SK-N-SH (cell line): ENCODE results near the gene MCM10. TPM values are rescaled to one million over a fixed set of nuclear protein-coding genes. Genes with fewer than 3 reads are reported as not detected.

Experiments
- CTCF ChIA-PET: fragments of 300-600, 350-600 bp; formaldehyde crosslinking; extraction: SDS; loops from one replicate; lab custom pipeline; 2021; lab: Yijun Ruan, JAX
- POLR2A ChIA-PET: fragments of 350-600 bp; sonication (Branson Sonifier 250); formaldehyde crosslinking; extraction: SDS; loops from one replicate; lab custom pipeline; 2020; ENCODE audit warnings: antibody characterized with exemption, inconsistent platforms; lab: Yijun Ruan, JAX
- DNase-seq: peaks from one replicate; pipeline ENCODE4 v3.0.0; 2012
- H2AFZ ChIP-seq: fragments of 200-600 bp; sonication (generic); 2 replicates; pipeline ENCODE4 v1.8.1; 2016; ENCODE audit warnings: antibody characterized with exemption, mild to moderate bottlenecking, low read depth
- H3F3A ChIP-seq: fragments of 200-600 bp; sonication (generic); replicated peaks from 2 replicates; pipeline ENCODE3; 2016; ENCODE audit warnings: antibody characterized with exemption, mild to moderate bottlenecking; ENCODE audit not compliant: insufficient read depth
- H3K27ac ChIP-seq, 2 experiments: fragments of 200-500 bp in 1 of 2; fragments of 200-600 bp in 1 of 2; sonication (Bioruptor generic) in 1 of 2; sonication (generic), shearing (Covaris generic) in 1 of 2; 2 replicates each; pipeline versions ENCODE4 v1.5.1 to v1.6.1; 2014 to 2016; ENCODE audit warnings: low read depth in 2 of 2, inconsistent platforms in 1 of 2, low read length in 1 of 2, mild to moderate bottlenecking in 1 of 2, mixed read lengths in 1 of 2
- H3K27me3 ChIP-seq: fragments of 200-600 bp; sonication (generic), shearing (Covaris generic); 2 replicates; pipeline ENCODE4 v1.6.1; 2016; ENCODE audit warnings: mixed run types; ENCODE audit not compliant: insufficient read depth
- H3K36me3 ChIP-seq, 2 experiments: fragments of 200-500 bp in 1 of 2; fragments of 200-600 bp in 1 of 2; sonication (Bioruptor generic) in 1 of 2; sonication (generic) in 1 of 2; replicated peaks in 1 of 2; 2 replicates each; pipeline versions ENCODE3 to v1.5.1; 2014 to 2016; ENCODE audit warnings: low read length in 1 of 2, mild to moderate bottlenecking in 1 of 2; ENCODE audit not compliant: insufficient read depth in 2 of 2, control insufficient read depth in 1 of 2
- H3K4me1 ChIP-seq, 2 experiments: fragments of 200-500 bp in 1 of 2; fragments of 200-600 bp in 1 of 2; sonication (Bioruptor generic) in 1 of 2; sonication (generic), shearing (Covaris generic) in 1 of 2; 2 replicates each; pipeline versions ENCODE4 v1.5.1 to v1.6.1; 2014 to 2016; ENCODE audit warnings: low read depth in 1 of 2, low read length in 1 of 2, mixed run types in 1 of 2; ENCODE audit not compliant: insufficient read depth in 2 of 2, control insufficient read depth in 1 of 2
- H3K4me2 ChIP-seq: fragments of 200-600 bp; sonication (generic), shearing (Covaris generic); 2 replicates; pipeline ENCODE4 v1.6.1; 2017; ENCODE audit warnings: mixed run types
- H3K4me3 ChIP-seq, 2 experiments: fragments of 200-500 bp in 1 of 2; fragments of 200-600 bp in 1 of 2; sonication (Bioruptor generic) in 1 of 2; sonication (generic), shearing (Covaris generic) in 1 of 2; 2 replicates each; pipeline versions ENCODE4 v1.5.1 to v1.8.1; 2014 to 2016; ENCODE audit warnings: low read depth in 2 of 2, inconsistent platforms in 1 of 2, low read length in 1 of 2, mild to moderate bottlenecking in 1 of 2, mixed read lengths in 1 of 2, moderate library complexity in 1 of 2
- H3K79me2 ChIP-seq: fragments of 200-600 bp; sonication (generic); 2 replicates; pipeline ENCODE4 v1.8.1; 2017; ENCODE audit warnings: mild to moderate bottlenecking; ENCODE audit not compliant: insufficient read depth
- H3K9ac ChIP-seq: fragments of 200-600 bp; sonication (generic); 2 replicates; pipeline ENCODE4 v1.6.1; 2017; ENCODE audit warnings: mixed run types
- H3K9me2 ChIP-seq: fragments of 200-600 bp; sonication (generic); 2 replicates; pipeline ENCODE4 v1.6.1; 2017; ENCODE audit warnings: mixed run types
- H3K9me3 ChIP-seq: fragments of 200-600 bp; sonication (generic); 2 replicates; pipeline ENCODE4 v1.6.1; 2017; ENCODE audit warnings: mixed run types, mild to moderate bottlenecking, moderate library complexity
- H4K20me1 ChIP-seq: fragments of 200-600 bp; sonication (generic); 2 replicates; pipeline ENCODE4 v1.6.1; 2017; ENCODE audit warnings: mild to moderate bottlenecking, mixed run types; ENCODE audit not compliant: insufficient read depth
- ELF1 ChIP-seq: IDR thresholded peaks from 2 replicates; pipeline ENCODE4 v1.4.0; 2012
- EP300 ChIP-seq, 2 experiments: IDR thresholded peaks; 2 replicates each; pipeline versions ENCODE4 v1.4.0 to v1.6.1; 2012; ENCODE audit warnings: borderline replicate concordance in 1 of 2, low read depth in 1 of 2, low read length in 1 of 2
- EZH2phosphoT487 ChIP-seq: fragments of 200-600 bp; sonication (generic); IDR thresholded peaks from 2 replicates; pipeline ENCODE4 v1.6.1; 2017; ENCODE audit warnings: low read depth, mixed run types, mild to moderate bottlenecking, antibody characterized with exemption, moderate library complexity, borderline replicate concordance
- MXI1 ChIP-seq: IDR thresholded peaks from 2 replicates; pipeline ENCODE4 v1.6.1; 2012; ENCODE audit warnings: mild to moderate bottlenecking, low read depth, low read length, improper control_type of control experiment
- POLR2AphosphoS5 ChIP-seq: IDR thresholded peaks from 2 replicates; pipeline ENCODE4 v1.6.1; 2012; ENCODE audit warnings: low read depth, low read length
- RAD21 ChIP-seq: IDR thresholded peaks from 2 replicates; pipeline ENCODE4 v1.6.1; 2012; ENCODE audit warnings: mild to moderate bottlenecking, low read length
- SIN3A ChIP-seq: IDR thresholded peaks from 2 replicates; pipeline ENCODE4 v1.6.1; 2012; ENCODE audit warnings: low read depth, mild to moderate bottlenecking, low read length, moderate library complexity, borderline replicate concordance
- SMC3 ChIP-seq: IDR thresholded peaks from 2 replicates; pipeline ENCODE4 v1.6.1; 2012; ENCODE audit warnings: low read depth, low read length, improper control_type of control experiment
- TAF1 ChIP-seq: IDR thresholded peaks from 2 replicates; pipeline ENCODE4 v1.6.1; 2012; ENCODE audit warnings: low read depth, mild to moderate bottlenecking, low read length, moderate library complexity, borderline replicate concordance
- TCF12 ChIP-seq: IDR thresholded peaks from 2 replicates; pipeline ENCODE4 v1.4.0; 2012
- YY1 ChIP-seq: IDR thresholded peaks from 2 replicates; pipeline ENCODE4 v1.4.0; 2012; ENCODE audit warnings: low read depth, mild to moderate bottlenecking
- WGBS: methylation state at CpG from one replicate; pipeline ENCODE4 v1.1.6; 2017; ENCODE audit warnings: low lambda C conversion rate; 5-methylcytosine and 5-hydroxymethylcytosine counted together
- polyA plus RNA-seq, 3 experiments: library from polyadenylated mRNA; depleted of rRNA; stranded (reverse); fragments of >200 nt; gene quantifications; 2 replicates each; pipeline ENCODE4 v1.2.3, GENCODE V29; 2012
- TF ChIP-seq, protein P1 (sequence below): fragments of 150-350 bp; IDR thresholded peaks from 2 replicates; pipeline ENCODE4 v1.6.1; 2017; ENCODE audit warnings: antibody characterized with exemption, low read length, low read depth, borderline replicate concordance
- TF ChIP-seq, protein P2 (sequence below): IDR thresholded peaks from 2 replicates; pipeline ENCODE4; 2012
- TF ChIP-seq, protein P3 (sequence below): IDR thresholded peaks from 2 replicates; pipeline ENCODE4 v1.4.0; 2012; ENCODE audit warnings: low read depth, borderline replicate concordance
- TF ChIP-seq, protein P4 (sequence below): fragments of 200-600 bp; sonication (generic); IDR thresholded peaks from 2 replicates; pipeline ENCODE4 v1.6.1; 2017; ENCODE audit warnings: antibody characterized with exemption, mild to moderate bottlenecking, moderate library complexity
- TF ChIP-seq, protein P5 (sequence below): IDR thresholded peaks from 2 replicates; pipeline ENCODE4 v1.6.1; 2012; ENCODE audit warnings: mild to moderate bottlenecking, low read depth, low read length, moderate library complexity

Gene MCM10
- polyA plus RNA-seq, 1 of the 3 experiments (the other 2 are of a cell fraction), result 5.1 TPM

DNA sequence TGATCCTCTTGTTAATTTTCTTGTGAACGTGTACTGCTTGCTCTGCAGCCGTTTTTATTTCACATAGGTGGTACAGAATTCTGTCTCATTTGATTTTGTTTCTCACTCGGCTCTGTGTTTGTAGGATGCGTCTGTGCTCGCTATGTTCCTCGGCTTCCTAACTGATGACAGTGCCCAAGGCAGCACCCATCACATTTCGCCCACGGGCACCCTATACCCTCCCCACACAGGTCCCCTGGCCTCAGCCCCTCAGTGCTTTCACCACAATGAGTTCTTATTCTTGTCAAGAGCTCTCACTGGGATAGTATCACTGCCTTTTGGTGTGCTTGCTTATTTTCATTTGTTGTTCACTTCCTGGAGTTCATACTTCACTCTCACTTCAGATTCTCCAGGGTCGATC, 44.7 kb downstream of the MCM10 start:
- Histone ChIP-seq H3F3A (no peaks in the 10 kb centered on the region), H2AFZ (no peak overlapping the region), H3K27ac (no peak overlapping the region), H3K9me3 (no peaks in the 10 kb centered on the region), H3K79me2 (no peaks in the 10 kb centered on the region), H3K36me3 (peaks cover 4 to 12% of the 10 kb centered on the region in 2 experiments), H4K20me1 (no peaks in the 10 kb centered on the region), H3K9me2 (no peaks in the 10 kb centered on the region), H3K4me2 (no peak overlapping the region), H3K27me3 (no peaks in the 10 kb centered on the region), H3K4me1 (no peaks in the 10 kb centered on the region; a peak in 1 of 4 replicates), H3K4me3 (no peak overlapping the region), H3K9ac (no peak overlapping the region)
- no peak for DNase-seq
- no peak for TF ChIP-seq TCF12
- TF ChIP-seq MXI1, result no peak
- TF ChIP-seq, protein P1, sequence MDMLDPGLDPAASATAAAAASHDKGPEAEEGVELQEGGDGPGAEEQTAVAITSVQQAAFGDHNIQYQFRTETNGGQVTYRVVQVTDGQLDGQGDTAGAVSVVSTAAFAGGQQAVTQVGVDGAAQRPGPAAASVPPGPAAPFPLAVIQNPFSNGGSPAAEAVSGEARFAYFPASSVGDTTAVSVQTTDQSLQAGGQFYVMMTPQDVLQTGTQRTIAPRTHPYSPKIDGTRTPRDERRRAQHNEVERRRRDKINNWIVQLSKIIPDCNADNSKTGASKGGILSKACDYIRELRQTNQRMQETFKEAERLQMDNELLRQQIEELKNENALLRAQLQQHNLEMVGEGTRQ, result no peak
- TF ChIP-seq ELF1, result no peak
- TF ChIP-seq, protein P2, sequence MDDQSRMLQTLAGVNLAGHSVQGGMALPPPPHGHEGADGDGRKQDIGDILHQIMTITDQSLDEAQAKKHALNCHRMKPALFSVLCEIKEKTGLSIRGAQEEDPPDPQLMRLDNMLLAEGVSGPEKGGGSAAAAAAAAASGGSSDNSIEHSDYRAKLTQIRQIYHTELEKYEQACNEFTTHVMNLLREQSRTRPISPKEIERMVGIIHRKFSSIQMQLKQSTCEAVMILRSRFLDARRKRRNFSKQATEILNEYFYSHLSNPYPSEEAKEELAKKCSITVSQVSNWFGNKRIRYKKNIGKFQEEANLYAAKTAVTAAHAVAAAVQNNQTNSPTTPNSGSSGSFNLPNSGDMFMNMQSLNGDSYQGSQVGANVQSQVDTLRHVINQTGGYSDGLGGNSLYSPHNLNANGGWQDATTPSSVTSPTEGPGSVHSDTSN, result no peak
- no peak for TF ChIP-seq TAF1
- TF ChIP-seq SIN3A, result no peak
- no peak for TF ChIP-seq EP300 (IDR thresholded peaks at IDR 0.05; ENCODE audit: borderline replicate concordance in 1 of 2, low read depth in 1 of 2, low read length in 1 of 2)
- TF ChIP-seq, protein P3, sequence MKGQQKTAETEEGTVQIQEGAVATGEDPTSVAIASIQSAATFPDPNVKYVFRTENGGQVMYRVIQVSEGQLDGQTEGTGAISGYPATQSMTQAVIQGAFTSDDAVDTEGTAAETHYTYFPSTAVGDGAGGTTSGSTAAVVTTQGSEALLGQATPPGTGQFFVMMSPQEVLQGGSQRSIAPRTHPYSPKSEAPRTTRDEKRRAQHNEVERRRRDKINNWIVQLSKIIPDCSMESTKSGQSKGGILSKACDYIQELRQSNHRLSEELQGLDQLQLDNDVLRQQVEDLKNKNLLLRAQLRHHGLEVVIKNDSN, result no peak
- TF ChIP-seq YY1, result no peak
- ChIA-PET CTCF (interaction anchor here (0.6 to 6.0 kb wide), 23 partner anchors 8 to 506 kb away, joined by 3 to 106 read pairs (median 4); partner anchors contain the start of gene PHYH), POLR2A (interaction anchor here (1.2 kb wide), 1 partner anchor 96 kb away, joined by 5 read pairs; no protein-coding TSS in a partner anchor)
- WGBS, result 93% methylated on average over 9 of the region's 9 CpGs

DNA sequence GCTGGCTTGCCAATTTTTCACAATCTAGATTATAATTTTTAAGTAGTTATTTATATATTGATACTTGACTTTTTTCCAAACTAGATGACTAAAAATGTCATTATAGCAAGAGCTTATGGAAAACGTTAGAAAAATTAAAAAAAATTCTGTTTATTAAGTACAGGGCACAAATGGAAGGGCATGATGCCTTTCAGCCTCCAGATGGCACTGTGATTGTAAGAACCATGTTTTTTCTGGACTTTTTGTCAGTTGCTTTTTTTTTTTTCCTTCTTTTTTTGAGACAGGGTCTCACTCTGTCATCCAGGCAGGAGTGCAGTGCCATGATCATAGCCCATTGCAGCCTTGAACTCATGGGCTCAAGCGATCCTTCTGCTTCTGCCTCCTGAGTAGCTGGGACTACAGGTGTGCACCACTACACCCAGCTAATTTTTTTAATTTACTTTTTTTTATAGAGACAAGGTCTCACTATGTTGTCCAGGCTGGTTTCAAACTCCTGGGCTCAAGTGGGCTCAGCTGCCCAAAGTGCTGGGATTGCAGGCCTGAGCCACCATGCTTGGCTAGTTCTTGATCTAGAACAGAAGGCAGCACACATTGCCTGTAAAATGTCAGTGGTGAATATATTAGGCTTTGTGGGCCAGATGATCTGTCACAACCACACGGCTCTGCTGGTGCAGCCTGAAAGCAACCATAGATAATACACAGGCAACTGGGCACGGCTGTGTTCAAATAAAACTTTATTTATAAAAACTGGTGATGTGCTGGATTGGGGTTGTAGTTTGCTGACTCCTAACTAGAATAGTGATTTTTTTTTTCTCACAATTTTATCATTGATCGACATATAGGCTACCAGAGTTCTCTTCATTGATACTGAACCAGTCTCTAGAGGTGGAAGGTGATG, 45.4 kb downstream of the MCM10 start:
- DNase-seq, result peak; percentile 44

More for the DNA sequence above, 45.4 kb downstream of the MCM10 start:
- H3F3A ChIP-seq, result no peaks in the 10 kb centered on the region
- 84% methylated on average over 5 of the region's 5 CpGs for WGBS
- H2AFZ ChIP-seq, result no peak overlapping the region
- H3K27ac ChIP-seq, result no peak overlapping the region
- H3K4me1 ChIP-seq, result no peaks in the 10 kb centered on the region
- H4K20me1 ChIP-seq, result no peaks in the 10 kb centered on the region
- H3K79me2 ChIP-seq, result no peaks in the 10 kb centered on the region
- peak overlapping the region in 1 of 2 experiments; percentile 31; a peak in 1 of 4 replicates for H3K4me3 ChIP-seq
- no peak overlapping the region for H3K4me2 ChIP-seq
- no peaks in the 10 kb centered on the region for H3K9me2 ChIP-seq
- no peaks in the 10 kb centered on the region for H3K27me3 ChIP-seq
- no peaks in the 10 kb centered on the region for H3K9me3 ChIP-seq
- ChIA-PET POLR2A (interaction anchor here (1.2 to 1.8 kb wide), 2 partner anchors 95 kb away, joined by 5 to 6 read pairs; no protein-coding TSS in a partner anchor), CTCF (interaction anchor here (0.6 to 6.0 kb wide), 23 partner anchors 8 to 505 kb away, joined by 3 to 106 read pairs (median 4); partner anchors contain the start of gene PHYH)
- no peak overlapping the region for H3K9ac ChIP-seq
- TF ChIP-seq, protein P4, sequence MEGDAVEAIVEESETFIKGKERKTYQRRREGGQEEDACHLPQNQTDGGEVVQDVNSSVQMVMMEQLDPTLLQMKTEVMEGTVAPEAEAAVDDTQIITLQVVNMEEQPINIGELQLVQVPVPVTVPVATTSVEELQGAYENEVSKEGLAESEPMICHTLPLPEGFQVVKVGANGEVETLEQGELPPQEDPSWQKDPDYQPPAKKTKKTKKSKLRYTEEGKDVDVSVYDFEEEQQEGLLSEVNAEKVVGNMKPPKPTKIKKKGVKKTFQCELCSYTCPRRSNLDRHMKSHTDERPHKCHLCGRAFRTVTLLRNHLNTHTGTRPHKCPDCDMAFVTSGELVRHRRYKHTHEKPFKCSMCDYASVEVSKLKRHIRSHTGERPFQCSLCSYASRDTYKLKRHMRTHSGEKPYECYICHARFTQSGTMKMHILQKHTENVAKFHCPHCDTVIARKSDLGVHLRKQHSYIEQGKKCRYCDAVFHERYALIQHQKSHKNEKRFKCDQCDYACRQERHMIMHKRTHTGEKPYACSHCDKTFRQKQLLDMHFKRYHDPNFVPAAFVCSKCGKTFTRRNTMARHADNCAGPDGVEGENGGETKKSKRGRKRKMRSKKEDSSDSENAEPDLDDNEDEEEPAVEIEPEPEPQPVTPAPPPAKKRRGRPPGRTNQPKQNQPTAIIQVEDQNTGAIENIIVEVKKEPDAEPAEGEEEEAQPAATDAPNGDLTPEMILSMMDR, result peak; percentile 70
- TF ChIP-seq SMC3, result peak; percentile 39; the same call in 1 of the 2 replicates
- no peak for TF ChIP-seq POLR2AphosphoS5
- TF ChIP-seq, protein P5, sequence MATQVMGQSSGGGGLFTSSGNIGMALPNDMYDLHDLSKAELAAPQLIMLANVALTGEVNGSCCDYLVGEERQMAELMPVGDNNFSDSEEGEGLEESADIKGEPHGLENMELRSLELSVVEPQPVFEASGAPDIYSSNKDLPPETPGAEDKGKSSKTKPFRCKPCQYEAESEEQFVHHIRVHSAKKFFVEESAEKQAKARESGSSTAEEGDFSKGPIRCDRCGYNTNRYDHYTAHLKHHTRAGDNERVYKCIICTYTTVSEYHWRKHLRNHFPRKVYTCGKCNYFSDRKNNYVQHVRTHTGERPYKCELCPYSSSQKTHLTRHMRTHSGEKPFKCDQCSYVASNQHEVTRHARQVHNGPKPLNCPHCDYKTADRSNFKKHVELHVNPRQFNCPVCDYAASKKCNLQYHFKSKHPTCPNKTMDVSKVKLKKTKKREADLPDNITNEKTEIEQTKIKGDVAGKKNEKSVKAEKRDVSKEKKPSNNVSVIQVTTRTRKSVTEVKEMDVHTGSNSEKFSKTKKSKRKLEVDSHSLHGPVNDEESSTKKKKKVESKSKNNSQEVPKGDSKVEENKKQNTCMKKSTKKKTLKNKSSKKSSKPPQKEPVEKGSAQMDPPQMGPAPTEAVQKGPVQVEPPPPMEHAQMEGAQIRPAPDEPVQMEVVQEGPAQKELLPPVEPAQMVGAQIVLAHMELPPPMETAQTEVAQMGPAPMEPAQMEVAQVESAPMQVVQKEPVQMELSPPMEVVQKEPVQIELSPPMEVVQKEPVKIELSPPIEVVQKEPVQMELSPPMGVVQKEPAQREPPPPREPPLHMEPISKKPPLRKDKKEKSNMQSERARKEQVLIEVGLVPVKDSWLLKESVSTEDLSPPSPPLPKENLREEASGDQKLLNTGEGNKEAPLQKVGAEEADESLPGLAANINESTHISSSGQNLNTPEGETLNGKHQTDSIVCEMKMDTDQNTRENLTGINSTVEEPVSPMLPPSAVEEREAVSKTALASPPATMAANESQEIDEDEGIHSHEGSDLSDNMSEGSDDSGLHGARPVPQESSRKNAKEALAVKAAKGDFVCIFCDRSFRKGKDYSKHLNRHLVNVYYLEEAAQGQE, result no peak
- TF ChIP-seq RAD21, result peak; percentile 74
- no peak for TF ChIP-seq EZH2phosphoT487
- H3K36me3 ChIP-seq, result peaks cover 4 to 9% of the 10 kb centered on the region in 2 experiments
